Thyroid gland (tissue), 4 donors: Measurements from ENCODE around the gene MAPK13.

Experiments
- CTCF ChIP-seq, 6 experiments: fragments of 200-600 bp in 3 of 6; fragments of 450-650 bp in 3 of 6; sonication (generic) in 3 of 6; IDR thresholded peaks; one replicate each; pipeline ENCODE4 v1.5.1; 2016 to 2019; ENCODE audit warnings: antibody characterized with exemption in 6 of 6, mild to moderate bottlenecking in 2 of 6, inconsistent platforms in 1 of 6, moderate library complexity in 1 of 6
- POLR2A ChIP-seq, 2 donors: fragments of 450-650 bp; IDR thresholded peaks; one replicate each; pipeline ENCODE4 v1.6.1; 2017; ENCODE audit warnings: antibody characterized with exemption in 2 of 2, mild to moderate bottlenecking in 2 of 2, moderate library complexity in 1 of 2

GRCh38 chr6:36150283-36150682 lies 20.0 kb downstream of the MAPK13 start:
- no peak for TF ChIP-seq CTCF (IDR thresholded peaks at IDR 0.05)
- TF ChIP-seq POLR2A (IDR thresholded peaks at IDR 0.05), result no peak
